Vagina (tissue), 2 donors: Measurements from ENCODE around the gene PPFIBP1. TPM values are rescaled to one million over a fixed set of nuclear protein-coding genes. Genes with fewer than 3 reads are reported as not detected.

Experiments
- DNase-seq, 2 donors: peaks; one replicate each; pipeline ENCODE4 v3.0.0-alpha.2; 2017; ENCODE audit errors: extremely low spot score in 2 of 2
- H3K27ac ChIP-seq: fragments of 200-600 bp; sonication (generic); one replicate; pipeline ENCODE4 v1.5.1; 2019
- H3K27me3 ChIP-seq: fragments of 200-600 bp; sonication (generic); one replicate; pipeline ENCODE4 v1.5.1; 2019
- H3K36me3 ChIP-seq, 2 donors: fragments of 200-600 bp; sonication (generic); one replicate each; pipeline ENCODE4 v1.5.1; 2017 to 2019
- H3K4me1 ChIP-seq: fragments of 200-600 bp; sonication (generic); one replicate; pipeline ENCODE4 v1.5.1; 2019
- H3K4me3 ChIP-seq, 2 donors: fragments of 200-600 bp; sonication (generic); 1 replicate in 1 of 2; 2 replicates in 1 of 2; pipeline ENCODE4 v1.5.1; 2016 to 2019
- H3K9me3 ChIP-seq: fragments of 200-600 bp; sonication (generic); one replicate; pipeline ENCODE4 v1.5.1; 2019
- CTCF ChIP-seq, 3 experiments: fragments of 450-650 bp in 2 of 3; fragments of 200-600 bp in 1 of 3; sonication (generic) in 1 of 3; IDR thresholded peaks; one replicate each; pipeline ENCODE4 v1.5.1; 2017 to 2019; ENCODE audit warnings: antibody characterized with exemption in 3 of 3, mild to moderate bottlenecking in 2 of 3, moderate library complexity in 2 of 3
- POLR2A ChIP-seq, 2 donors: fragments of 450-650 bp; IDR thresholded peaks; one replicate each; pipeline ENCODE4 v1.6.1; 2017; ENCODE audit warnings: antibody characterized with exemption in 2 of 2, mild to moderate bottlenecking in 2 of 2, moderate library complexity in 2 of 2
- POLR2AphosphoS5 ChIP-seq, 2 donors: sonication (generic); formaldehyde crosslinking; IDR thresholded peaks; one replicate each; pipeline ENCODE4 v1.9.0; 2017; ENCODE audit warnings: antibody characterized with exemption in 2 of 2, mild to moderate bottlenecking in 2 of 2, low read depth in 1 of 2; ENCODE audit not compliant: insufficient read depth in 1 of 2
- intact Hi-C: fragments of 100-400 bp; cut with DNase I; formaldehyde crosslinking; loops from one replicate; pipeline ENCODE4 v1.15.1; 2023
- total RNA-seq: library from RNA; depleted of rRNA; stranded (reverse); fragments of >200 nt; gene quantifications from one replicate; pipeline ENCODE4 v1.2.3, GENCODE V29; 2016

The PPFIBP1 gene
- total RNA-seq, 1 donor from 2014 or later: 101 TPM

DNA sequence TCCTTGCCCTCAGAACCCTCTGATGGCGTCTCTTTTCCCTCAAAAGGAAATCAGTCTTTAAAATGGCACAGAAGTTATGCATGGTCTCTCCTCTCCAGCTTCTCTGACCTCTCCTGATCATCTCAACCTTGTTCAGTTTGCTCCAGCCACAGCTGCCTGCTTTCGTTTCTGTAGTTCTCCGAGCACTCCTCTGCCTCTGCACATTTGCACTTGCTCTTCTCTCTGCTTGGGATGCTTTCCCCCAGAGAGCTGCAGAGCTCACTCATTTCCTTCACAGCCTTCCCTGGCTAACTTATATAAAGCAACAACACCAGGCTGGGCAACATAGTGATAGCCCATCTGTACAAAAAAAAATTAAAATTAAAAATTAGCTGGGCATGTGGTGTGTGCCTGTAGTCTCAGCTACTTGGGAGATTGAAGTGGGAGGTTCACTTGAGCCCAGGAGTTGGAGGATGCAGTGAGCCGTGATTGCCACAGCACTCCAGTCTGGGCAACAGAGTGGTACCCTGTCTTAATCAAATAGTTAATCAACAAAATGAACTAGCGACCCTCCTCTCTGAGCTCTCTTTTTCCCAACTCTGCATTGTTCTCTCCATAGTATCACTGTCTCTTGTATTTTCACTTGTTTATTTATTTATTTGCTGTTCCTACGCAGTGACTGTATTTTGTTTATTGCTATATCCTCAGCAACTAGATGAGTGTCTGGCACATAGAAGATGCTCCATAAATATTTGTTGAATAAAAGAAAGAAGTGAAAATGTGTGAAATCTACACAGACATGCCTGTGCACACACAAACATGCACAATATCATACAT lies 37.7 kb downstream of the PPFIBP1 start:
- Histone ChIP-seq H3K4me3 (no peak overlapping the region), H3K36me3 (no peaks in the 10 kb centered on the region), H3K27me3 (no peaks in the 10 kb centered on the region), H3K4me1 (peaks cover 52% of the 10 kb centered on the region), H3K9me3 (no peaks in the 10 kb centered on the region), H3K27ac (no peak overlapping the region)
- intact Hi-C loops: no loop called here
- no peak for DNase-seq
- TF ChIP-seq POLR2AphosphoS5 (IDR thresholded peaks at IDR 0.05; ENCODE audit: insufficient read depth in 1 of 2, low read depth in 1 of 2) (no peak), CTCF (IDR thresholded peaks at IDR 0.05) (no peak), POLR2A (IDR thresholded peaks at IDR 0.05) (no peak)

DNA sequence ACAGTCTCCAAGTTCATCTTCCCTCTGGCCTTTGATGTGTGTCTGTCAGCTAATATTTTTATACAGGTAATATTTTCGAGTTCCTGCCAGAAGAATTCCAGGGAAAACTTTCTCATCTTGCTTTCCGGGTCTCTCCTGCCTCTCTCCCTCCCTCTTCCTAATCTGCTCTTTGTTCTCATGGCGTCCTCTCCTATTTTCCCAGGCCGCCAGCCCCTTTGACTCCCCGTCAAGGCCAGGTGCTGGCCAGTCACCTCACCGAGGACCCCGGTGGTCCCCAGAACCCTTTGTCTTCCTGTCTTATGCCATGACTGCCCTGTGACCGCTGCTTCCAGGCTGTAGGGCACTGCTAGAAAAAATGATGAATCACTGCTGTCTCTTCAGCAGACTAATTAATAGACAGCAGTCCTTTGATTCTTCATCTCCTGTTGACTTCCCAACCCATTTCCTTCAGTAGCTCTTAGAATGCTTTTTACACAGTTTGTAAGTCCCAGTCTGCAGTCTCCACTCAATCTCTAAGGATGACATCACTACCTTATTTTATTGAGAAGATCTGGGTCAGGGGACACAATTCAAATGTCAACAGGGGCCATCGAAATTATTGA lies 40.7 kb downstream of the PPFIBP1 start:
- intact Hi-C loops: no loop called here
- no peak overlapping the region for H3K27ac ChIP-seq
- H3K4me1 ChIP-seq: peaks cover 31% of the 10 kb centered on the region
- DNase-seq: no peak
- TF ChIP-seq CTCF (IDR thresholded peaks at IDR 0.05) (no peak), POLR2AphosphoS5 (IDR thresholded peaks at IDR 0.05; ENCODE audit: insufficient read depth in 1 of 2, low read depth in 1 of 2) (no peak)
- no peaks in the 10 kb centered on the region for H3K9me3 ChIP-seq
- no peaks in the 10 kb centered on the region for H3K27me3 ChIP-seq
- H3K36me3 ChIP-seq: no peaks in the 10 kb centered on the region
- no peak overlapping the region for H3K4me3 ChIP-seq

GRCh38 chr12:27566159-27566558 lies 42.2 kb downstream of the PPFIBP1 start:
- H3K36me3 ChIP-seq: no peaks in the 10 kb centered on the region
- DNase-seq: no peak
- no peak overlapping the region for H3K27ac ChIP-seq
- no peaks in the 10 kb centered on the region for H3K27me3 ChIP-seq
- no peaks in the 10 kb centered on the region for H3K9me3 ChIP-seq
- H3K4me3 ChIP-seq: no peak overlapping the region
- H3K4me1 ChIP-seq: peaks cover 19% of the 10 kb centered on the region
- intact Hi-C loops: no loop called here
- TF ChIP-seq CTCF (IDR thresholded peaks at IDR 0.05): no peak
- TF ChIP-seq POLR2AphosphoS5 (IDR thresholded peaks at IDR 0.05; ENCODE audit: insufficient read depth in 1 of 2, low read depth in 1 of 2): no peak
- no peak for TF ChIP-seq POLR2A (IDR thresholded peaks at IDR 0.05)

GRCh38 chr12:27566626-27567025 lies 42.6 kb downstream of the PPFIBP1 start:
- no peaks in the 10 kb centered on the region for H3K27me3 ChIP-seq
- H3K4me1 ChIP-seq: peaks cover 17% of the 10 kb centered on the region
- H3K9me3 ChIP-seq: no peaks in the 10 kb centered on the region
- no peak for DNase-seq
- TF ChIP-seq POLR2A (IDR thresholded peaks at IDR 0.05) (no peak), CTCF (IDR thresholded peaks at IDR 0.05) (no peak), POLR2AphosphoS5 (IDR thresholded peaks at IDR 0.05; ENCODE audit: insufficient read depth in 1 of 2, low read depth in 1 of 2) (no peak)
- H3K36me3 ChIP-seq: no peaks in the 10 kb centered on the region
- intact Hi-C loops: no loop called here
- no peak overlapping the region for H3K27ac ChIP-seq
- H3K4me3 ChIP-seq: no peak overlapping the region

GRCh38 chr12:27571463-27571862 lies 47.5 kb downstream of the PPFIBP1 start:
- Histone ChIP-seq H3K4me1 (peaks cover 28% of the 10 kb centered on the region), H3K36me3 (no peaks in the 10 kb centered on the region), H3K27me3 (no peaks in the 10 kb centered on the region), H3K9me3 (no peaks in the 10 kb centered on the region), H3K4me3 (no peak overlapping the region), H3K27ac (no peak overlapping the region)
- DNase-seq: no peak
- intact Hi-C loops: no loop called here
- TF ChIP-seq POLR2A (IDR thresholded peaks at IDR 0.05): no peak
- TF ChIP-seq CTCF (IDR thresholded peaks at IDR 0.05): no peak
- TF ChIP-seq POLR2AphosphoS5 (IDR thresholded peaks at IDR 0.05; ENCODE audit: insufficient read depth in 1 of 2, low read depth in 1 of 2): no peak
